IMR-90 (cell line): Measurements from ENCODE around the gene C15orf61. TPM values are rescaled to one million over a fixed set of nuclear protein-coding genes. Genes with fewer than 3 reads are reported as not detected.

Source experiments
- ATAC-seq: fragments of 200-7000 bp; cut with Tn5 transposase; 2 replicates; pipeline ENCODE4 v1.9.1; 2020; ENCODE audit warnings: low read depth, mild to moderate bottlenecking, moderate library complexity
- BruUV-seq: library from RNA; stranded (reverse); fragments of 400-500 nt; replicated peaks from 2 replicates; lab custom pipeline; 2021; lab: Mats Ljungman, UMichigan
- CTCF ChIA-PET: fragments of 300-600 bp; formaldehyde crosslinking; extraction: SDS; loops from one replicate; lab custom pipeline; 2021; ENCODE audit warnings: antibody characterized with exemption; lab: Yijun Ruan, JAX
- POLR2A ChIA-PET: fragments of 300-600 bp; sonication (Branson Sonifier 250); formaldehyde crosslinking; loops from one replicate; lab custom pipeline; 2022; ENCODE audit warnings: antibody characterized with exemption; ENCODE audit not compliant: unreplicated experiment; lab: Charles Lee
- DNase-seq: peaks from one replicate; pipeline ENCODE4 v3.0.0; 2013
- H2AFZ ChIP-seq: replicated peaks from 2 replicates; pipeline ENCODE3; 2013; ENCODE audit warnings: low read length, mild to moderate bottlenecking; ENCODE audit not compliant: poor library complexity
- H2AK5ac ChIP-seq: 2 replicates; pipeline ENCODE4 v1.6.1; 2013; ENCODE audit warnings: low read depth, low read length, inconsistent platforms
- H2AK9ac ChIP-seq: replicated peaks from 2 replicates; pipeline ENCODE3; 2013; ENCODE audit warnings: mild to moderate bottlenecking, low read depth, low read length, moderate library complexity; ENCODE audit not compliant: poor library complexity
- H2BK120ac ChIP-seq: 2 replicates; pipeline ENCODE4 v1.6.1; 2013; ENCODE audit warnings: low read depth, low read length, inconsistent platforms
- H2BK15ac ChIP-seq: 3 replicates; pipeline ENCODE4 v1.6.1; 2013; ENCODE audit warnings: low read depth, low read length, inconsistent platforms
- H2BK20ac ChIP-seq: 2 replicates; pipeline ENCODE4 v1.6.1; 2013; ENCODE audit warnings: low read depth, mild to moderate bottlenecking, inconsistent platforms, low read length, moderate library complexity
- H2BK5ac ChIP-seq: 2 replicates; pipeline ENCODE4 v1.6.1; 2013; ENCODE audit warnings: mild to moderate bottlenecking, low read depth, low read length, inconsistent platforms; ENCODE audit not compliant: poor library complexity, severe bottlenecking
- H3K14ac ChIP-seq: replicated peaks from 2 replicates; pipeline ENCODE4 v1.6.1; 2013; ENCODE audit warnings: low read depth, low read length, inconsistent platforms
- H3K18ac ChIP-seq: 2 replicates; pipeline ENCODE4 v1.6.1; 2013; ENCODE audit warnings: low read depth, low read length, control low read depth
- H3K23ac ChIP-seq: 2 replicates; pipeline ENCODE4 v1.6.1; 2013; ENCODE audit warnings: low read depth, low read length, inconsistent platforms
- H3K27ac ChIP-seq: 2 replicates; pipeline ENCODE4 v1.5.1; 2013; ENCODE audit warnings: mild to moderate bottlenecking, control low read depth, low read length; ENCODE audit not compliant: insufficient read depth
- H3K27me3 ChIP-seq: 2 replicates; pipeline ENCODE4 v1.6.1; 2013; ENCODE audit warnings: low read length; ENCODE audit not compliant: control insufficient read depth, insufficient read depth
- H3K36me3 ChIP-seq: 2 replicates; pipeline ENCODE4 v1.6.1; 2013; ENCODE audit warnings: low read length, mixed read lengths; ENCODE audit not compliant: control insufficient read depth, insufficient read depth
- H3K4ac ChIP-seq: 2 replicates; pipeline ENCODE4 v1.6.1; 2013; ENCODE audit warnings: low read depth, low read length, inconsistent platforms
- H3K4me1 ChIP-seq: 2 replicates; pipeline ENCODE4 v1.6.1; 2013; ENCODE audit warnings: low read length, mixed read lengths; ENCODE audit not compliant: control insufficient read depth, insufficient read depth
- H3K4me2 ChIP-seq: 2 replicates; pipeline ENCODE4 v1.6.1; 2013; ENCODE audit warnings: low read depth, mild to moderate bottlenecking, control low read depth, low read length, moderate library complexity
- H3K4me3 ChIP-seq: 2 replicates; pipeline ENCODE4 v1.5.1; 2013; ENCODE audit warnings: low read depth, mild to moderate bottlenecking, control low read depth, low read length, moderate library complexity; ENCODE audit not compliant: insufficient read depth
- H3K56ac ChIP-seq: 2 replicates; pipeline ENCODE4 v1.6.1; 2013; ENCODE audit warnings: low read length, inconsistent platforms; ENCODE audit not compliant: insufficient read depth; ENCODE audit errors: extremely low read depth
- H3K79me1 ChIP-seq, 2 experiments: 2 replicates each; pipeline ENCODE4 v1.6.1; 2013; ENCODE audit warnings: low read length in 2 of 2, inconsistent platforms in 1 of 2, low read depth in 1 of 2
- H3K9ac ChIP-seq: 2 replicates; pipeline ENCODE4 v1.6.1; 2013; ENCODE audit warnings: low read depth, low read length, control low read depth
- H3K9me1 ChIP-seq: 2 replicates; pipeline ENCODE4 v1.6.1; 2013; ENCODE audit warnings: low read length, inconsistent platforms; ENCODE audit not compliant: insufficient read depth
- H3K9me3 ChIP-seq: 2 replicates; pipeline ENCODE4 v1.6.1; 2013; ENCODE audit warnings: low read length; ENCODE audit not compliant: control insufficient read depth, insufficient read depth
- H4K20me1 ChIP-seq: 2 replicates; pipeline ENCODE4 v1.6.1; 2013; ENCODE audit warnings: low read length, inconsistent platforms; ENCODE audit not compliant: insufficient read depth
- H4K5ac ChIP-seq: 2 replicates; pipeline ENCODE4 v1.6.1; 2013; ENCODE audit warnings: mild to moderate bottlenecking, low read depth, low read length, control low read depth
- H4K8ac ChIP-seq, 2 experiments: 2 replicates each; pipeline ENCODE4 v1.6.1; 2013; ENCODE audit warnings: low read depth in 2 of 2, low read length in 2 of 2, control low read depth in 1 of 2, inconsistent platforms in 1 of 2
- H4K91ac ChIP-seq: 2 replicates; pipeline ENCODE4 v1.6.1; 2013; ENCODE audit warnings: low read depth, low read length, inconsistent platforms; ENCODE audit not compliant: insufficient read depth
- BHLHE40 ChIP-seq: fragments of 150-350 bp; IDR thresholded peaks from 2 replicates; pipeline ENCODE4 v1.6.1; 2016; ENCODE audit warnings: mild to moderate bottlenecking, low read depth, low read length
- CEBPB ChIP-seq: IDR thresholded peaks from 2 replicates; pipeline ENCODE4 v1.6.1; 2012; ENCODE audit warnings: low read depth, low read length, improper control_type of control experiment
- CHD1 ChIP-seq: IDR thresholded peaks from 2 replicates; pipeline ENCODE4 v1.6.1; 2012; ENCODE audit warnings: low read depth, low read length, improper control_type of control experiment
- FOS ChIP-seq: fragments of 150-350 bp; IDR thresholded peaks from 2 replicates; pipeline ENCODE4 v1.6.1; 2016; ENCODE audit warnings: low read depth, low read length
- MAFK ChIP-seq: IDR thresholded peaks from 2 replicates; pipeline ENCODE4 v1.6.1; 2012; ENCODE audit warnings: low read depth, low read length, improper control_type of control experiment
- MAZ ChIP-seq: IDR thresholded peaks from 2 replicates; pipeline ENCODE4 v1.6.1; 2012; ENCODE audit warnings: low read depth, mild to moderate bottlenecking, low read length, improper control_type of control experiment, moderate library complexity, borderline replicate concordance
- MXI1 ChIP-seq: IDR thresholded peaks from 2 replicates; pipeline ENCODE4 v1.6.1; 2012; ENCODE audit warnings: low read depth, mild to moderate bottlenecking, low read length, moderate library complexity, borderline replicate concordance
- NFE2L2 ChIP-seq: fragments of 150-350 bp; IDR thresholded peaks from 2 replicates; pipeline ENCODE4 v1.6.1; 2016; ENCODE audit warnings: low read depth, mild to moderate bottlenecking, low read length
- POLR2A ChIP-seq: IDR thresholded peaks from 2 replicates; pipeline ENCODE4 v1.6.1; 2012; ENCODE audit warnings: mild to moderate bottlenecking, low read depth, low read length
- RAD21 ChIP-seq: IDR thresholded peaks from 2 replicates; pipeline ENCODE4 v1.6.1; 2012; ENCODE audit warnings: low read length, improper control_type of control experiment
- RCOR1 ChIP-seq: IDR thresholded peaks from 2 replicates; pipeline ENCODE4 v1.6.1; 2012; ENCODE audit warnings: mild to moderate bottlenecking, low read length, improper control_type of control experiment; ENCODE audit not compliant: insufficient replicate concordance
- RFX5 ChIP-seq: IDR thresholded peaks from 2 replicates; pipeline ENCODE4 v1.8.0; 2012; ENCODE audit warnings: low read depth, mild to moderate bottlenecking, low read length, moderate library complexity
- SMC3 ChIP-seq: fragments of 150-350 bp; IDR thresholded peaks from 2 replicates; pipeline ENCODE4 v1.6.1; 2016; ENCODE audit warnings: low read depth, mild to moderate bottlenecking, antibody characterized with exemption, low read length, moderate library complexity
- USF2 ChIP-seq: fragments of 150-350 bp; IDR thresholded peaks from 2 replicates; pipeline ENCODE4 v1.6.1; 2017; ENCODE audit warnings: mild to moderate bottlenecking, antibody characterized with exemption, low read length, low read depth
- WGBS, 2 experiments: methylation state at CpG; one replicate each; pipeline versions ENCODE4 v1.1.5 to v1.1.7; 2013; ENCODE audit warnings: missing lambda C conversion rate in 2 of 2; ENCODE audit not compliant: insufficient read length in 1 of 2; ENCODE audit errors: extremely low coverage in 2 of 2; 5-methylcytosine and 5-hydroxymethylcytosine counted together
- dilution Hi-C: fragments of 300-500 bp; cut with HindIII; formaldehyde crosslinking; loops from one replicate; pipeline ENCODE4 v1.14.3; 2018; ENCODE audit warnings: low sequenced_read_pairs; ENCODE audit not compliant: unreplicated experiment
- in situ Hi-C: fragments of 300-500 bp; cut with MboI; formaldehyde crosslinking; loops from 3 replicates; pipeline ENCODE4 v1.14.3; 2019; ENCODE audit warnings: low sequenced_read_pairs, inconsistent platforms, mixed read lengths
- intact Hi-C: fragments of 100-400 bp; cut with micrococcal nuclease; formaldehyde crosslinking; loops from 2 replicates; pipeline ENCODE4 v1.10.0; 2022
- polyA plus RNA-seq, 3 experiments: library from polyadenylated mRNA; depleted of rRNA; stranded (reverse); fragments of >200 nt; gene quantifications; 2 replicates each; pipeline ENCODE4 v1.2.3, GENCODE V29; 2012; ENCODE audit warnings: low replicate concordance in 1 of 3
- total RNA-seq: library from RNA; depleted of rRNA; stranded (reverse); fragments of >200 nt; gene quantifications from 2 replicates; pipeline ENCODE4 v1.2.3, GENCODE V29; 2012
- TF ChIP-seq, protein P1 (sequence below): fragments of 150-350 bp; IDR thresholded peaks from 2 replicates; pipeline ENCODE4 v1.6.1; 2016; ENCODE audit warnings: low read depth, mild to moderate bottlenecking, low read length, moderate library complexity, borderline replicate concordance
- TF ChIP-seq, protein P2 (sequence below): conservative IDR thresholded peaks from 2 replicates; pipeline ENCODE4 v1.5.1; 2012; ENCODE audit warnings: mild to moderate bottlenecking, low read depth, low read length, improper control_type of control experiment

Gene C15orf61
- total and polyA plus RNA-seq, 2 of the 4 experiments (the other 2 are of a cell fraction) = 1.4 to 2.5 TPM

GRCh38 chr15:67512140-67512539 is 8.8 kb upstream of the C15orf61 start:
- Histone ChIP-seq H2AK9ac (no peak overlapping the region), H3K4me2 (no peak overlapping the region), H3K9me3 (no peaks in the 10 kb centered on the region), H2AK5ac (no peak overlapping the region), H3K4me1 (peaks cover 7% of the 10 kb centered on the region), H3K79me1 (no peaks in the 10 kb centered on the region), H3K23ac (no peak overlapping the region), H2BK15ac (no peak overlapping the region), H3K14ac (no peak overlapping the region), H4K20me1 (no peaks in the 10 kb centered on the region), H3K9me1 (peaks cover 2% of the 10 kb centered on the region; the same call in 1 of the 2 replicates), H3K4me3 (no peak overlapping the region), H4K91ac (no peak overlapping the region), H3K27me3 (no peaks in the 10 kb centered on the region), H3K27ac (no peak overlapping the region), H3K18ac (no peak overlapping the region), H3K4ac (no peak overlapping the region), H3K56ac (no peak overlapping the region), H2BK20ac (no peak overlapping the region), H2AFZ (no peak overlapping the region), H3K36me3 (no peaks in the 10 kb centered on the region), H4K8ac (no peak overlapping the region), H2BK120ac (no peak overlapping the region), H4K5ac (no peak overlapping the region), H2BK5ac (no peak overlapping the region), H3K9ac (no peak overlapping the region)
- in situ Hi-C loops = no loop called here
- TF ChIP-seq POLR2A = no peak
- no peak for TF ChIP-seq RCOR1
- no peak for TF ChIP-seq USF2
- no peak for TF ChIP-seq NFE2L2
- TF ChIP-seq RFX5 = no peak
- TF ChIP-seq SMC3 = no peak
- no peak for TF ChIP-seq MAFK
- no peak for TF ChIP-seq MAZ
- no peak for TF ChIP-seq FOS
- TF ChIP-seq CEBPB = no peak
- TF ChIP-seq, protein P1, sequence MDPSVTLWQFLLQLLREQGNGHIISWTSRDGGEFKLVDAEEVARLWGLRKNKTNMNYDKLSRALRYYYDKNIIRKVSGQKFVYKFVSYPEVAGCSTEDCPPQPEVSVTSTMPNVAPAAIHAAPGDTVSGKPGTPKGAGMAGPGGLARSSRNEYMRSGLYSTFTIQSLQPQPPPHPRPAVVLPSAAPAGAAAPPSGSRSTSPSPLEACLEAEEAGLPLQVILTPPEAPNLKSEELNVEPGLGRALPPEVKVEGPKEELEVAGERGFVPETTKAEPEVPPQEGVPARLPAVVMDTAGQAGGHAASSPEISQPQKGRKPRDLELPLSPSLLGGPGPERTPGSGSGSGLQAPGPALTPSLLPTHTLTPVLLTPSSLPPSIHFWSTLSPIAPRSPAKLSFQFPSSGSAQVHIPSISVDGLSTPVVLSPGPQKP = no peak
- no peak for TF ChIP-seq RAD21
- no peak for TF ChIP-seq MXI1
- TF ChIP-seq CHD1 = no peak
- TF ChIP-seq, protein P2, sequence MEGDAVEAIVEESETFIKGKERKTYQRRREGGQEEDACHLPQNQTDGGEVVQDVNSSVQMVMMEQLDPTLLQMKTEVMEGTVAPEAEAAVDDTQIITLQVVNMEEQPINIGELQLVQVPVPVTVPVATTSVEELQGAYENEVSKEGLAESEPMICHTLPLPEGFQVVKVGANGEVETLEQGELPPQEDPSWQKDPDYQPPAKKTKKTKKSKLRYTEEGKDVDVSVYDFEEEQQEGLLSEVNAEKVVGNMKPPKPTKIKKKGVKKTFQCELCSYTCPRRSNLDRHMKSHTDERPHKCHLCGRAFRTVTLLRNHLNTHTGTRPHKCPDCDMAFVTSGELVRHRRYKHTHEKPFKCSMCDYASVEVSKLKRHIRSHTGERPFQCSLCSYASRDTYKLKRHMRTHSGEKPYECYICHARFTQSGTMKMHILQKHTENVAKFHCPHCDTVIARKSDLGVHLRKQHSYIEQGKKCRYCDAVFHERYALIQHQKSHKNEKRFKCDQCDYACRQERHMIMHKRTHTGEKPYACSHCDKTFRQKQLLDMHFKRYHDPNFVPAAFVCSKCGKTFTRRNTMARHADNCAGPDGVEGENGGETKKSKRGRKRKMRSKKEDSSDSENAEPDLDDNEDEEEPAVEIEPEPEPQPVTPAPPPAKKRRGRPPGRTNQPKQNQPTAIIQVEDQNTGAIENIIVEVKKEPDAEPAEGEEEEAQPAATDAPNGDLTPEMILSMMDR = no peak
- no peak for TF ChIP-seq BHLHE40
- no CpG with 5 or more reads among the region's 3 CpGs for WGBS, 2 experiments
- no peak for DNase-seq
- CTCF ChIA-PET = interaction anchor here (0.8 kb wide), 1 partner anchor 243 kb away, joined by 3 read pairs; no protein-coding TSS in a partner anchor
- POLR2A ChIA-PET = no interaction called here
- intact Hi-C loops = no loop called here
- no TSS peak for BruUV-seq
- dilution Hi-C loops = no loop called here
- ATAC-seq = no peak
